GM18505 (cell line): Measurements from ENCODE around the gene ELAVL4.

Experiments
- ATAC-seq: cut with Tn5 transposase; IDR thresholded peaks from one replicate; pipeline ENCODE4 v1.9.1; 2021; ENCODE audit not compliant: unreplicated experiment
- POLR2A ChIP-seq: IDR thresholded peaks from 4 replicates; pipeline ENCODE4 v1.6.1; 2011; ENCODE audit warnings: borderline replicate concordance; ENCODE audit not compliant: insufficient read depth, insufficient read length; ENCODE audit errors: extremely low read depth

ELAVL4 gene

GRCh38 chr1:50175719-50176639 lies 67.3 kb downstream of the ELAVL4 start:
- no peak for TF ChIP-seq POLR2A
- no peak for ATAC-seq

- ATAC-seq, result no peak
- TF ChIP-seq POLR2A, result no peak
Observed at GRCh38 chr1:50177994-50178393, 69.3 kb downstream of the ELAVL4 start.

GRCh38 chr1:50179639-50180038 lies 70.9 kb downstream of the ELAVL4 start:
- TF ChIP-seq POLR2A, result no peak
- no peak for ATAC-seq

- no peak for ATAC-seq
- no peak for TF ChIP-seq POLR2A
Observed at GRCh38 chr1:50180367-50180766, 71.6 kb downstream of the ELAVL4 start.

GRCh38 chr1:50181027-50181663 lies 72.4 kb downstream of the ELAVL4 start:
- no peak for TF ChIP-seq POLR2A
- no peak for ATAC-seq

GRCh38 chr1:50183378-50184133 lies 74.8 kb downstream of the ELAVL4 start:
- TF ChIP-seq POLR2A, result no peak
- ATAC-seq, result no peak

- TF ChIP-seq POLR2A, result no peak
- ATAC-seq, result no peak
Observed at GRCh38 chr1:50189369-50189768, 80.6 kb downstream of the ELAVL4 start.

GRCh38 chr1:50193002-50193401 lies 84.3 kb downstream of the ELAVL4 start:
- no peak for ATAC-seq
- TF ChIP-seq POLR2A, result no peak

- ATAC-seq, result no peak
- TF ChIP-seq POLR2A, result no peak
Observed at GRCh38 chr1:50195205-50195604, 86.5 kb downstream of the ELAVL4 start.

- ATAC-seq, result no peak
- TF ChIP-seq POLR2A, result no peak
Observed at GRCh38 chr1:50196081-50196480, 87.4 kb downstream of the ELAVL4 start.

- TF ChIP-seq POLR2A, result no peak
- no peak for ATAC-seq
Observed at GRCh38 chr1:50197216-50197615, 88.5 kb downstream of the ELAVL4 start.

GRCh38 chr1:50208315-50208714 lies 99.6 kb downstream of the ELAVL4 start:
- ATAC-seq, result no peak
- no peak for TF ChIP-seq POLR2A

GRCh38 chr1:50208756-50209155 lies 100.0 kb downstream of the ELAVL4 start:
- no peak for TF ChIP-seq POLR2A
- no peak for ATAC-seq
